Measurements from ENCODE around the gene DPP4.

DNA sequence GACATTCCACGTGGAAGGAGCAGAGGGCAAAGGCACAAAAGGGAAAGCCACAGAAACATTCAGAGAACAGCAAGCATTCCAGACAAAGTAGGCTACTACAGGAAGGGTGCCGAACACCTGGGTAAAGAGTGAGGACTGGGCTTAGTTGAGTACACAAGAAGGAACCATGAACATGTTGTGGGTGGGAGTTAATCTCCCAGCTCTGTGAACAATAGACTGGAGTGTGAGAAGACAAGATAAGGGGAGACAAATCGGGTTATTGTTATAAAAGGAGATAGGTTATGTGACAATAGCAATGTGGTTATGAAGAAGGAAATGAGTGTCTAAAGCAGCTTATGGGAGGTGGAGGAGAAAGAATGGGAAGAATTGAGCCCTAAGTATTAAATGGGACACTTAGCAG, 70.0 kb downstream of the DPP4 start:
- TF ChIP-seq, protein P1, sequence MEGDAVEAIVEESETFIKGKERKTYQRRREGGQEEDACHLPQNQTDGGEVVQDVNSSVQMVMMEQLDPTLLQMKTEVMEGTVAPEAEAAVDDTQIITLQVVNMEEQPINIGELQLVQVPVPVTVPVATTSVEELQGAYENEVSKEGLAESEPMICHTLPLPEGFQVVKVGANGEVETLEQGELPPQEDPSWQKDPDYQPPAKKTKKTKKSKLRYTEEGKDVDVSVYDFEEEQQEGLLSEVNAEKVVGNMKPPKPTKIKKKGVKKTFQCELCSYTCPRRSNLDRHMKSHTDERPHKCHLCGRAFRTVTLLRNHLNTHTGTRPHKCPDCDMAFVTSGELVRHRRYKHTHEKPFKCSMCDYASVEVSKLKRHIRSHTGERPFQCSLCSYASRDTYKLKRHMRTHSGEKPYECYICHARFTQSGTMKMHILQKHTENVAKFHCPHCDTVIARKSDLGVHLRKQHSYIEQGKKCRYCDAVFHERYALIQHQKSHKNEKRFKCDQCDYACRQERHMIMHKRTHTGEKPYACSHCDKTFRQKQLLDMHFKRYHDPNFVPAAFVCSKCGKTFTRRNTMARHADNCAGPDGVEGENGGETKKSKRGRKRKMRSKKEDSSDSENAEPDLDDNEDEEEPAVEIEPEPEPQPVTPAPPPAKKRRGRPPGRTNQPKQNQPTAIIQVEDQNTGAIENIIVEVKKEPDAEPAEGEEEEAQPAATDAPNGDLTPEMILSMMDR (IDR thresholded peaks at IDR 0.05): no peak
- no peak for TF ChIP-seq POLR2A (IDR thresholded peaks at IDR 0.05)
